ENCODE data around the gene FOXP2. TPM values are rescaled to one million over a fixed set of nuclear protein-coding genes. Genes with fewer than 3 reads are reported as not detected.

The FOXP2 gene
- total and polyA plus RNA-seq, 2 of the 4 experiments (the other 2 are of a cell fraction) = 0.89 to 1.1 TPM

- no peaks in the 10 kb centered on the region for H3K27me3 ChIP-seq (ENCODE audit: control insufficient read depth, insufficient read depth, low read length)
- H2AK5ac ChIP-seq (ENCODE audit: low read depth, low read length) = no peak overlapping the region
- ChIA-PET CTCF (no interaction called here), POLR2A (ENCODE audit: unreplicated experiment) (no interaction called here)
- H3K4me3 ChIP-seq (ENCODE audit: insufficient read depth, low read depth, low read length) = no peak overlapping the region
- no peak overlapping the region for H2BK15ac ChIP-seq (ENCODE audit: low read depth, low read length)
- DNase-seq (no peak), ATAC-seq (ENCODE audit: low read depth) (no peak)
- no TSS peak for BruUV-seq (replicated peaks)
- no peak overlapping the region for H3K27ac ChIP-seq (ENCODE audit: insufficient read depth, low read length)
- no peak overlapping the region for H3K4me2 ChIP-seq (ENCODE audit: low read depth, low read length)
- H3K9me1 ChIP-seq (ENCODE audit: insufficient read depth, low read length) = no peaks in the 10 kb centered on the region
- no peak overlapping the region for H4K5ac ChIP-seq (ENCODE audit: low read depth, low read length)
- H3K9me3 ChIP-seq (ENCODE audit: control insufficient read depth, insufficient read depth, low read length) = peaks cover 2% of the 10 kb centered on the region; the same call in 1 of the 2 replicates
- H4K20me1 ChIP-seq (ENCODE audit: insufficient read depth, low read length) = no peaks in the 10 kb centered on the region
- no peak overlapping the region for H2AK9ac ChIP-seq (replicated peaks; ENCODE audit: low read depth, low read length, poor library complexity)
- WGBS, 2 experiments (ENCODE audit: extremely low coverage in 2 of 2, insufficient read length in 1 of 2) = no CpG with 5 or more reads among the region's 2 CpGs
- H2AFZ ChIP-seq (replicated peaks; ENCODE audit: low read length, poor library complexity) = no peak overlapping the region
- no peaks in the 10 kb centered on the region for H3K4me1 ChIP-seq (ENCODE audit: control insufficient read depth, insufficient read depth, low read length)
- no peak overlapping the region for H3K4ac ChIP-seq (ENCODE audit: low read depth, low read length)
- H4K8ac ChIP-seq (ENCODE audit: low read depth in 2 of 2, low read length in 2 of 2) = no peak overlapping the region
- H3K14ac ChIP-seq (replicated peaks; ENCODE audit: low read depth, low read length) = no peak overlapping the region
- no peak overlapping the region for H3K23ac ChIP-seq (ENCODE audit: low read depth, low read length)
- intact Hi-C loops (cut with micrococcal nuclease) = no loop called here
- no peak overlapping the region for H2BK120ac ChIP-seq (ENCODE audit: low read depth, low read length)
- H3K36me3 ChIP-seq (ENCODE audit: control insufficient read depth, insufficient read depth, low read length) = no peaks in the 10 kb centered on the region
- no peaks in the 10 kb centered on the region for H3K79me1 ChIP-seq (ENCODE audit: low read depth in 1 of 2, low read length in 2 of 2)
- no peak for TF ChIP-seq RCOR1 (IDR thresholded peaks at IDR 0.05; ENCODE audit: insufficient replicate concordance, low read length)
- no peak for TF ChIP-seq SMC3 (IDR thresholded peaks at IDR 0.05; ENCODE audit: low read depth, low read length)
- TF ChIP-seq FOS (IDR thresholded peaks at IDR 0.05; ENCODE audit: low read depth, low read length) = no peak
- TF ChIP-seq, protein P1, sequence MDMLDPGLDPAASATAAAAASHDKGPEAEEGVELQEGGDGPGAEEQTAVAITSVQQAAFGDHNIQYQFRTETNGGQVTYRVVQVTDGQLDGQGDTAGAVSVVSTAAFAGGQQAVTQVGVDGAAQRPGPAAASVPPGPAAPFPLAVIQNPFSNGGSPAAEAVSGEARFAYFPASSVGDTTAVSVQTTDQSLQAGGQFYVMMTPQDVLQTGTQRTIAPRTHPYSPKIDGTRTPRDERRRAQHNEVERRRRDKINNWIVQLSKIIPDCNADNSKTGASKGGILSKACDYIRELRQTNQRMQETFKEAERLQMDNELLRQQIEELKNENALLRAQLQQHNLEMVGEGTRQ (IDR thresholded peaks at IDR 0.05; ENCODE audit: low read depth, low read length) = no peak
- no peak for TF ChIP-seq CHD1 (IDR thresholded peaks at IDR 0.05; ENCODE audit: low read depth, low read length)
- no peak for TF ChIP-seq ELK1 (IDR thresholded peaks at IDR 0.05; ENCODE audit: borderline replicate concordance, low read depth, low read length)
- TF ChIP-seq POLR2A (IDR thresholded peaks at IDR 0.05; ENCODE audit: low read depth, low read length) = no peak
- TF ChIP-seq CEBPB (IDR thresholded peaks at IDR 0.05; ENCODE audit: low read depth, low read length) = no peak
- no peak for TF ChIP-seq RFX5 (IDR thresholded peaks at IDR 0.05; ENCODE audit: low read depth, low read length)
- TF ChIP-seq NFE2L2 (IDR thresholded peaks at IDR 0.05; ENCODE audit: low read depth, low read length) = no peak
- no peak for TF ChIP-seq BHLHE40 (IDR thresholded peaks at IDR 0.05; ENCODE audit: low read depth, low read length)
- no peak for TF ChIP-seq MAFK (IDR thresholded peaks at IDR 0.05; ENCODE audit: low read depth, low read length)
- no peak for TF ChIP-seq MAZ (IDR thresholded peaks at IDR 0.05; ENCODE audit: borderline replicate concordance, low read depth, low read length)
- no peak for TF ChIP-seq RAD21 (IDR thresholded peaks at IDR 0.05; ENCODE audit: low read length)
- TF ChIP-seq, protein P2, sequence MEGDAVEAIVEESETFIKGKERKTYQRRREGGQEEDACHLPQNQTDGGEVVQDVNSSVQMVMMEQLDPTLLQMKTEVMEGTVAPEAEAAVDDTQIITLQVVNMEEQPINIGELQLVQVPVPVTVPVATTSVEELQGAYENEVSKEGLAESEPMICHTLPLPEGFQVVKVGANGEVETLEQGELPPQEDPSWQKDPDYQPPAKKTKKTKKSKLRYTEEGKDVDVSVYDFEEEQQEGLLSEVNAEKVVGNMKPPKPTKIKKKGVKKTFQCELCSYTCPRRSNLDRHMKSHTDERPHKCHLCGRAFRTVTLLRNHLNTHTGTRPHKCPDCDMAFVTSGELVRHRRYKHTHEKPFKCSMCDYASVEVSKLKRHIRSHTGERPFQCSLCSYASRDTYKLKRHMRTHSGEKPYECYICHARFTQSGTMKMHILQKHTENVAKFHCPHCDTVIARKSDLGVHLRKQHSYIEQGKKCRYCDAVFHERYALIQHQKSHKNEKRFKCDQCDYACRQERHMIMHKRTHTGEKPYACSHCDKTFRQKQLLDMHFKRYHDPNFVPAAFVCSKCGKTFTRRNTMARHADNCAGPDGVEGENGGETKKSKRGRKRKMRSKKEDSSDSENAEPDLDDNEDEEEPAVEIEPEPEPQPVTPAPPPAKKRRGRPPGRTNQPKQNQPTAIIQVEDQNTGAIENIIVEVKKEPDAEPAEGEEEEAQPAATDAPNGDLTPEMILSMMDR (conservative IDR thresholded peaks at IDR 0.05; ENCODE audit: low read depth, low read length) = no peak
- no peak for TF ChIP-seq MXI1 (IDR thresholded peaks at IDR 0.05; ENCODE audit: borderline replicate concordance, low read depth, low read length)
- in situ Hi-C loops (cut with MboI; ENCODE audit: low sequenced_read_pairs) = no loop called here
- no peak overlapping the region for H3K18ac ChIP-seq (ENCODE audit: low read depth, low read length)
- dilution Hi-C loops (cut with HindIII; ENCODE audit: low sequenced_read_pairs, unreplicated experiment) = no loop called here
- no peak overlapping the region for H3K9ac ChIP-seq (ENCODE audit: low read depth, low read length)
- H4K91ac ChIP-seq (ENCODE audit: insufficient read depth, low read depth, low read length) = no peak overlapping the region
- no peak overlapping the region for H2BK5ac ChIP-seq (ENCODE audit: low read depth, low read length, poor library complexity, severe bottlenecking)
- H2BK20ac ChIP-seq (ENCODE audit: low read depth, low read length) = no peak overlapping the region
- H3K56ac ChIP-seq (ENCODE audit: extremely low read depth, insufficient read depth, low read length) = no peak overlapping the region
Measured at GRCh38 chr7:114488696-114489095, 74.1 kb downstream of the FOXP2 start.

Data from IMR-90 (cell line).